ENCODE measurements around the gene MAP4K5.

MAP4K5 gene

DNA sequence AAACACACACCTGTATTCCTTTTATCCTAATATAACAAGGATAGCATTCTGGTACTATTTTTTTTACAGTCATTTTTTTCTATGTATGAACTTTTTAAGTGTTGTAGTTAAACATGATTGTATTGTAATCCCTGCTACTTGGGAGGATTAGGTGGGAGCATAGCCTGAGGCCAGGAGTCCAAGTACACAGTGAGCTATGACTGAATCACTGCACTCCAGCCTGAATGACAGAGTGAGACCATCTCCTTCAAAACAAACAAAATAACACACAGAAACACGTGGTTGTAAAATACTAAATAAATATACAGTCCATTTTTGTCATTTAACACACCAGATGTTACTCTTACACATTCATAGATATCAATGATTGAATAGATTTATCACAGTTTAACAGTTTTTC lies 56.9 kb downstream of the MAP4K5 start:
- DNase-seq, result no peak

DNA sequence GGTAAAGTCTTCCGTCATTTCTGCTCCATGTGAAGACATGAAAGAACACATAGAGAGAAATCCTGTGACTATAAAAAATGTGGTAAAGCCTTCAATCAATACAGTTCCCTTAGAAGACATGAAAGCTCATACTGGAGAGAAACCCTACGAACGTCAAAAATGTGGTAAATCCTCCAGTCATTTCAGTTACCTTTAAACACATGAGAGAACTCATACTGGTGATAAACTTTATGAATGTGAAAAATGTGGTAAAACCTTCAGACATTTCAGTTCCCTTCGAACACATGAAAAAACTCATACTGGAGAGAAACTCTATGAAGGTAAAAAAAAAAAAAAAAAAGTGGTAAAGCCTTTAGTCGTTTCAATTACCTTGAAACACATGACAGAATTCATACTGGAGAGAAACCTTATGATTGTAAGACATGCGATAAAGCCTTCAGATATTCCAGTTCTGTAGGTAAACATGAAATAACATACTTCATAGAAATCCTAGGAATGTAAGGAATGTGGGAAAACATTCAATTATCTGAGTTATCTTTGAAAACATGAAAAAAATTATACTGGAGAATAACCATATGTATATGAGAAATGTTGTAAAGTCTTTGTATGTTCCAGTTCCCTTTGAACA lies 60.4 kb downstream of the MAP4K5 start:
- DNase-seq, result no peak

DNA sequence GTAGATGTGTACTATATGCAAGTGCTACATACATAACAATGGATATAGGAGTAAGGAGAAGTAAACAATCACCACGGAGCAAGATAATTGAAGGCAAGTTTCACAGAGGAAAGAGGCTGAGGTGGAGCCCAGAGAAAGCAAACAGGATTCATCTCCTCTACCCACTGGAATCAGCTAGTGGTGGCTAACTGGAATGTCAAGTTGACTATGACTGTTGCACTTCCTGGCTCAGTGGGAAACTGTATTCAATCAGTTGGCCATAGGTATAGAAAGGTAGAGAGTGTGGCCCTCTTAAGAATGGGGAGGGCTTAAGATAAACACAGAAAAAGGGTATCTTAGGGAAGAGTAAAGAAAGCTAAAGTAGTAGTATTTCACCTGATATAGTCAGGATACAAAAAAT lies 62.4 kb downstream of the MAP4K5 start:
- DNase-seq, result no peak

DNA sequence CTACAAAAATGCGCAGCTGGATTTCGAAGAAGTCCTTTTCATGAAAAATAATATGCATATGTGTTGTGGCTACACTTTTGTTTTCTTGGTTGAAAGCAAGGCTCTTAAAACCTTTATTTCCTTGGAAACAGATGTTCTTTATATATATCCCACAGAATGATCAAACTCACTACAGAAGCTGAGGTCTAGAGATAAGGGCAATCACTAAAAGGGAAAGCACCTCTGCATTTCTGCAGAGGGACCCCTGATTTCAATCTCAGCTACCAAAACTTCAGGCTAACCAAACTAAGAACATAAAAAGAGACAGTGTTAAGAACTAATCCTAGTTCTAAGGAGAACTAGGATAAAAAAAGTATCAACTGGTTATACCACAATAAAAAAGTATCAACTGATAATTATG lies 70.3 kb downstream of the MAP4K5 start:
- no peak for DNase-seq

GRCh38 chr14:50453869-50454268 lies 78.5 kb downstream of the MAP4K5 start:
- DNase-seq, result no peak

- DNase-seq, result no peak
Measured at GRCh38 chr14:50452979-50453705, 79.2 kb downstream of the MAP4K5 start.

DNA sequence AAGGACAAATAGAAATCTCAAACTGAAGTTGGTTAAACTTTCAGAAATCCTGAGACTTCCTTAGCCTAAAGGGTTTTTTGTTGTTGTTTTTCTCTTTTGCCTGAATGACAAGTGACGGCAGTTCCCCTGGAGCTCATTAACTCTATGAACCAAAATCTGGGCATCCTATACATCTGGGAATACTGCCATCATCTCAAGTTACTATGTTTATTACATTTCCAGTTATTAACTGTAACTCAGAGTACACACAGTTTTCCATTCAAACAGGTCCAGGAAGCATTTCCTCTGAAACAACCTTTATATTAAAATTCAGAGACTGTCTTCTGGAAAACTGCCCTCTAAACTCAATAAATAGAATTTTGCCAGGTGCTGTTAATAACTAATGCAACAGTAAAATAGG lies 80.1 kb downstream of the MAP4K5 start:
- DNase-seq, result no peak

DNA sequence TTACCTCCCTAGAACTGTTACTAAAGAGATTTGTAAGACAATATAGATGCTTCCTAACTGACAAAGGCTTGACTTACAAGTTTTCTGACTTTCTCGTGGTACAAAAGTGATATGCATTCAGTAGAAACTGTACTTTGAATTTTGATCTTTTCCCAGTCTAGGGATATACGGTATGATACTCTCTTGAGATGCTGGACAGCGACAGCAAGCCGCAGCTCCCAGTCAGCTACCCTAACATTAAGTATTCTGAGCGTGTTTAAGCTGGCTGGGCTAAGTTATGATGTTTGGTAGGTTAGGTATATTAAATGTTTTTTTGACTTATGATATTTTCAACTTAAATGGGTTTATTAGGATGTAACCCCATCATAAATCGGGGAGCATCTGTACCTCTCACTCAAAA lies 80.5 kb downstream of the MAP4K5 start:
- no peak for DNase-seq

- no peak for DNase-seq
Measured at GRCh38 chr14:50447461-50447860, 84.9 kb downstream of the MAP4K5 start.

DNA sequence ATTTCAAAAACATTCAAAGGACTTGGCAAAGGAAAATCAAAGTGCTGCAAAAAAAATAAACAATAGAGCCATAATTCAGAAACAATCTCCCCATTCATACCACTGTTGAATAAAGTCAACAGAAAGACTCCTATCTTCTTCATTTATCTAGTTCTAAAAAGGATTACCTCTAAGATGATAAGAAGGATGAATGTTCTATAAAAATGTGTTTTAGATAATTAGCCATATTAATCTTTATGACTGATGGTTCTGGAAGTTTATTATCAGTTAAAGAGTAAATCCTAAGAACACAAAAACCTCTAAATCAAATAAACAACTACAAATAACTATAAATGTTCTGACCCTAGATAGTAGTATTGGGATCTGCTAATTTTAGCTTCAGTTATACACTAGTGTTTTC lies 97.8 kb downstream of the MAP4K5 start:
- DNase-seq, result no peak

- no peak for DNase-seq
Measured at GRCh38 chr14:50432131-50432530, 100.2 kb downstream of the MAP4K5 start.

DNA sequence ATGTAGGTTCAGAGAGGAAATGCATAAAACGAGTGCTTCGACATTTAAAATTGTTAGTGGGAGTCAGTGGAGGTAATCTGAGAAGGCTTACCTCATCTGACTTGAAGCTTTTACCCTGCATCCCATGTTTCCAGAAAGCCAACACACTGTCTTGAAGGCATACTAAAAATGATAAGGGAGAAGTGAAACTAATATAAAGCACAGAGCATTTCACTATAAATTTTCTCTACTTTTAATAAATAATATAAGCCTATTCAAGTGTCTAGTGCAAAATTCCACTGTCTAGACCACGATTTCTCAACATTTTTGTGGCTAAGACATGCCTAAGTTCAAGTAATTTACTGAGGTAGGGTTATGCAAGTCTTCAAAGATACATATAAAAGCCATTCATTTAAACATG lies 106.6 kb downstream of the MAP4K5 start:
- DNase-seq, result no peak

DNA sequence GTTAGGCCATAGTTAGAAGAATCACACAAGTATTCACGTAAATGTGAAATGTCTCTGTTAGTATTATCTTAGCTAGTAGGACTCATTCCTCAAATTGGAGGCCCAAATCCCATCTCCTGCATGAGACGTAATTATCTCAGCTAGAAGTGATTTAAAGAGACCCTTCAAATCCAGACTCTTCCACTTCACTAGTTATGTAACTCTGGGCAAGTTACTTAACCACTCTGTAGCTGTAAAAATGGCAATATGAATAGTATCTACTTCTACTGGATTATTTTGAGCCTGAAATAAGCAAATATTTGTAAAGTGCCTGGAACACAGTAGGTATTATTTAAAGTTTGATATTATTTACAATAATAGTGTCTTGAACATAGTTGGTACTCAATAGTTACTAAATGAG lies 107.3 kb downstream of the MAP4K5 start:
- DNase-seq, result no peak

DNA sequence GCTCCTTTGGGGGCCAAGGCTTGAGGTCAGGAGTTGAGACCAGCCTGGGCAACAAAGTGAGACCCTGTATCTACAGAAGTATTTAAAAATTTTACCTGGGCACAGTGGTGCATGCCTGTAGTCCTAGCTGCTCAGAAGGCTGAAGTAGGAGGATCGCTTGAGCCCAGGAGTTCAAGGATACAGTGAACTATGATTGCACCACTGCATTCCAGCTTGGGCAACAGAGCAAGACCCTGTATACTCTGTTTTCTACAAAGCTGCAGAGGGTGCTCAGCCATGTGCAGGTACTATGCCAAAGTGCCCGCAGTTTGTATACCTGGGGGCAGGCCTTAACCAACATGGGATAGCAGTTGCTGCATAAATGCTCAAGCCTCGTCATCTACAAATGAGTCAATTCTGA lies 108.8 kb downstream of the MAP4K5 start:
- DNase-seq, result no peak

GRCh38 chr14:50421499-50421898 lies 110.9 kb downstream of the MAP4K5 start:
- DNase-seq, result no peak

- DNase-seq, result no peak
Measured at GRCh38 chr14:50417853-50418252, 114.5 kb downstream of the MAP4K5 start.

DNA sequence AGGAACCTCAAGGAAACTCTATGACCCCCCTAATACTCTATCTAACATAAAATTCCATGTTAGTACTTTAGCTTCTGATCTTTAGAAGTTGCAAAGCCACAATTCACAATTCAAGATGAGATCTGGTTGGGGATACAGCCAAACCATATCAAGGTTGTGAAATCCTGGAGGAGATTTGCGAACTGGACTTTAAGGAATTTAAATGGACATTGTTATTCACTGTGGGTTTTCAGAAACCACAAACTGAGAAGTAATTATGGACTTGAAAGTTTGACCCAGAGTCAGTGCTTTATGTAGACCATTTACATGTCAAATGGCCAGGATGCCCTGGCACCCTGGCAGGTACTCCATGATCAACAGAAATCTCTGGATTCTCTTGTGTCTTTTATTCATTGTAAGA lies 121.4 kb downstream of the MAP4K5 start:
- no peak for DNase-seq

DNA sequence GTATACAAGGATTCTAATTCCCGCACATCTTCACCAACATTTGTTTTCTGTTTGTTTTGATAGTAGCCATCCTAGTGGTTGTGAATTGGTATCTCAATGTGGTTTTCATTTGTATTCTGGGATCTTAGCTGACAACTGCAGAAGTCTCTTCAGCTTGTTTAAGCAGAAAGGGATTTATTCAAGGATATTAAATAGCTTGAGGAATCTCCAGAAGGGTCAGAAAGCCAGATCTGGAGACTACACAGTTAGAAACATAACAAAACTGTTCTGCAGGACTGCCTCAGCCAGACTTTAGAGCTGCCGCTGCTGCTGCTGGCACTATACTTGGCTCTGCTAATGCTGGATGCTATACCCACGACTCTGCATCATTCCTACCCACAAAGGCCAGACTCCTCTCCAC lies 122.3 kb downstream of the MAP4K5 start:
- no peak for DNase-seq

DNA sequence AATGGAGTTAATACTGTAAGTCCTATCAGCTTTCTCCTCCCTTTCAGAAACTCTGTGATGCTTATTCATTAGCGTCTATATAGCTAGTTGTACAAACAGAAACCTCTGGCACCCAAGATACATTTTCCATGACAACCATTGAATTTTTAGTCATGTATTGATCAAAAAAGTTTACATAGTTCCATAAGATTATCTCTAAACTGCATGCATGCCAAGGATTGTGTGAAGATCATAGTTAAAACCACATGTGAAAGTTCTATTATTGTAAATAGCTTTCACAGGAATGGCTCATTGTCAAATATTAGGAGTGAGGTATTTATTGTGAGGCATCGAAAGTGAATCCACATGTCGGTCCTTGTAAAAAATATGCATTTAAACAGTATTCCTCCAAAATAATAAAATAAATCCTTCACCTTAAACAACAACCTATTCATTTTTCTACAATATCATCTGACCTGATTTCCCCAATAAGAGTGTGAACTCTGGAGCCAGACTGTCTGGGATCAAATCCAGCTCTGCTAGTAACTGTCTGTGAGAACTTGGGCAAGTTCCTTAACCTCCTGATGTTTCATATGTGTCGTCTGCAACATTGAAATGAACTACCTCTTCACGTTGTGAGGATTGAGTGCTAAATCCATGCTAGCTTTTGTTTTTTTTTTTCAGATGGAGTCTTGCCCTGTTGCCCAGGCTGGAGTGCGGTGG lies 125.1 kb downstream of the MAP4K5 start:
- no peak for DNase-seq

DNA sequence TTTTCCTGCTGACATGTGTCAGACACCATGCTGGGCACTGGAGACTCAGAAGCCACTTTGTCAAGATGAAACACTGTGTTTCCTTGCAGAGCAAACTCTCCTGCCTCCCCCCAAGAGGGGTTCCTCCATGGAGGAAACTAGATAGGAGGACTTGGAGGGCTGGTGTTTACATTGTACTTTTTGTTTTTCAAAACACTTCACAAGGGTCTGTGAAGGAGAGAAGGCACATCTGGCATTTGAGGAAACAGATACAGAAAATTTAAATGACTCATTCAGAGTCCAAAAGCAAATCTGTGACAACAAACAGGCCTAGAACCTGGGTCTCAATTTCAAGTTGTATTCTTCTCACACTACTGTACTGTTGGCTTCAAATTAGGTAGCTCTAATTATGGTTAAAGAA lies 128.9 kb downstream of the MAP4K5 start:
- no peak for DNase-seq

- no peak for DNase-seq
Measured at GRCh38 chr14:50402965-50403364, 129.4 kb downstream of the MAP4K5 start.

- no peak for DNase-seq
Measured at GRCh38 chr14:50400461-50400860, 131.9 kb downstream of the MAP4K5 start.

- no peak for DNase-seq
Measured at GRCh38 chr14:50399251-50400032, 132.9 kb downstream of the MAP4K5 start.

Measured in effector CD8-positive, alpha-beta T cell (primary cell).